WERI-Rb-1 (cell line): ENCODE results near the gene CRYGC.

ENCODE experiments used
- DNase-seq: peaks from one replicate; pipeline ENCODE4 v3.0.0-alpha.2; 2020
- H3K27ac ChIP-seq: fragments of 250-450 bp; sonication (Bioruptor Pico); 2 replicates; pipeline ENCODE4 v1.5.1; 2020; ENCODE audit warnings: mild to moderate bottlenecking, moderate library complexity
- H3K27me3 ChIP-seq: fragments of 250-450 bp; sonication (Bioruptor Pico); 2 replicates; pipeline ENCODE4 v1.5.1; 2021; ENCODE audit warnings: mild to moderate bottlenecking, low read depth, moderate library complexity; ENCODE audit not compliant: insufficient read depth, severe bottlenecking
- H3K36me3 ChIP-seq: fragments of 250-450 bp; sonication (Bioruptor Pico); 2 replicates; pipeline ENCODE4 v1.5.1; 2020; ENCODE audit warnings: mild to moderate bottlenecking, moderate library complexity
- H3K4me3 ChIP-seq: 2 replicates; pipeline ENCODE4 v1.5.1; 2011; ENCODE audit warnings: low read depth, mild to moderate bottlenecking, control low read depth, low read length
- H3K9me3 ChIP-seq: fragments of 250-450 bp; sonication (Bioruptor Pico); 2 replicates; pipeline ENCODE4 v1.5.1; 2021; ENCODE audit warnings: mild to moderate bottlenecking, moderate library complexity; ENCODE audit not compliant: severe bottlenecking
- TF ChIP-seq, protein P1 (sequence below): IDR thresholded peaks from 2 replicates; pipeline ENCODE4 v1.5.1; 2011; ENCODE audit warnings: low read depth, mild to moderate bottlenecking, control low read depth, inconsistent platforms, low read length

CRYGC gene

DNA sequence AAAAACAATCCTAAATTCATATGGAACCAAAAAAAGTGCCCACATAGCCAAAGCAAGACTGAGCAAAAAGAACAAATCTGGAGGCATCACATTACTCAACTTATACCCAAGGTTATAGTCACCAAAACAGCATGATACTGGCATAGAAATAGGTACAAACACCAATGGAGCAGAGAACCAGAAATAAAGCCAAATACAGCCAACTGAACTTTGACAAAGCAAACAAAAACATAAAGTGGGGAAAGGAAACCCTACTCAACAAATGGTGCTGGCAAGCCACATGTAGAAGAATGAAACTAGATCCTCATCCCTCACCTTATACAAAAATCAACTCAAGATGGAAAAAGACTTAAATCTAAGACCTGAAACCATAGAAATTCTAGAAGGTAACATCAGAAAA is 45.8 kb downstream of the CRYGC start:
- DNase-seq = no peak
- H3K27ac ChIP-seq = no peak overlapping the region
- no peak overlapping the region for H3K4me3 ChIP-seq
- H3K27me3 ChIP-seq = no peaks in the 10 kb centered on the region
- H3K9me3 ChIP-seq = no peaks in the 10 kb centered on the region
- H3K36me3 ChIP-seq = no peaks in the 10 kb centered on the region
- TF ChIP-seq, protein P1, sequence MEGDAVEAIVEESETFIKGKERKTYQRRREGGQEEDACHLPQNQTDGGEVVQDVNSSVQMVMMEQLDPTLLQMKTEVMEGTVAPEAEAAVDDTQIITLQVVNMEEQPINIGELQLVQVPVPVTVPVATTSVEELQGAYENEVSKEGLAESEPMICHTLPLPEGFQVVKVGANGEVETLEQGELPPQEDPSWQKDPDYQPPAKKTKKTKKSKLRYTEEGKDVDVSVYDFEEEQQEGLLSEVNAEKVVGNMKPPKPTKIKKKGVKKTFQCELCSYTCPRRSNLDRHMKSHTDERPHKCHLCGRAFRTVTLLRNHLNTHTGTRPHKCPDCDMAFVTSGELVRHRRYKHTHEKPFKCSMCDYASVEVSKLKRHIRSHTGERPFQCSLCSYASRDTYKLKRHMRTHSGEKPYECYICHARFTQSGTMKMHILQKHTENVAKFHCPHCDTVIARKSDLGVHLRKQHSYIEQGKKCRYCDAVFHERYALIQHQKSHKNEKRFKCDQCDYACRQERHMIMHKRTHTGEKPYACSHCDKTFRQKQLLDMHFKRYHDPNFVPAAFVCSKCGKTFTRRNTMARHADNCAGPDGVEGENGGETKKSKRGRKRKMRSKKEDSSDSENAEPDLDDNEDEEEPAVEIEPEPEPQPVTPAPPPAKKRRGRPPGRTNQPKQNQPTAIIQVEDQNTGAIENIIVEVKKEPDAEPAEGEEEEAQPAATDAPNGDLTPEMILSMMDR = no peak
